ENCODE data around the gene PRDM2. TPM values are rescaled to one million over a fixed set of nuclear protein-coding genes. Genes with fewer than 3 reads are reported as not detected.

The PRDM2 gene
- polyA plus RNA-seq, 1 of the 3 experiments (the other 2 are of a cell fraction): 7.2 TPM

DNA sequence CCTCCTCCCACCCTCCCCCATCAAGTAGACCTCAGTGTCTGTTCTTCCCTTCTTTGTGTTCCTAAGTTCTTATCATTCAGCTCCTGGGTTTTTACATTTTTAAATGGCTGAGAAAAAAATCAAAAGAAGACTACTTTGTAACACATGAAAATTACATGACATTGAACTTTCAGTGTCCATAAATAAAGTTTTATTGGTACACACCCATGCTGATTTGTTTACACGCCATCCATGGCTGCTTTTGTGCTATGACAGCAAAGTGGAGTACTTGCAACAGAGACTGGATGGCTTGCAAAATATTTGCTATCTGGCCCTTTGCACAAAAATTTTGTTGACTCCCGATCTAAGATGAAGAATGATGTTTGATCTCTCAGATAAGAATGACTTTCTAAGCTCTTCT is 171.4 kb downstream of the PRDM2 start:
- no peaks in the 10 kb centered on the region for H3K4me1 ChIP-seq (ENCODE audit: control insufficient read depth in 1 of 2, insufficient read depth in 2 of 2, low read depth in 1 of 2, low read length in 1 of 2)
- H4K20me1 ChIP-seq (ENCODE audit: insufficient read depth): no peaks in the 10 kb centered on the region
- TF ChIP-seq CHD2 (IDR thresholded peaks at IDR 0.05; ENCODE audit: low read length, partially characterized antibody) (no peak), NRF1 (IDR thresholded peaks at IDR 0.05; ENCODE audit: low read depth, low read length) (no peak), RXRA (IDR thresholded peaks at IDR 0.05; ENCODE audit: borderline replicate concordance, low read depth) (no peak), TEAD4 (IDR thresholded peaks at IDR 0.05; ENCODE audit: borderline replicate concordance, insufficient read depth) (no peak), GABPA (IDR thresholded peaks at IDR 0.05; ENCODE audit: low read depth) (no peak), MXI1 (IDR thresholded peaks at IDR 0.05; ENCODE audit: low read depth, low read length) (no peak), NFIC (IDR thresholded peaks at IDR 0.05; ENCODE audit: borderline replicate concordance) (no peak), YY1 (IDR thresholded peaks at IDR 0.05; ENCODE audit: low read depth) (no peak), MEF2A (IDR thresholded peaks at IDR 0.05; ENCODE audit: borderline replicate concordance, low read depth) (no peak), EZH2phosphoT487 (IDR thresholded peaks at IDR 0.05; ENCODE audit: borderline replicate concordance, low read depth) (no peak)
- TF ChIP-seq, protein P1, sequence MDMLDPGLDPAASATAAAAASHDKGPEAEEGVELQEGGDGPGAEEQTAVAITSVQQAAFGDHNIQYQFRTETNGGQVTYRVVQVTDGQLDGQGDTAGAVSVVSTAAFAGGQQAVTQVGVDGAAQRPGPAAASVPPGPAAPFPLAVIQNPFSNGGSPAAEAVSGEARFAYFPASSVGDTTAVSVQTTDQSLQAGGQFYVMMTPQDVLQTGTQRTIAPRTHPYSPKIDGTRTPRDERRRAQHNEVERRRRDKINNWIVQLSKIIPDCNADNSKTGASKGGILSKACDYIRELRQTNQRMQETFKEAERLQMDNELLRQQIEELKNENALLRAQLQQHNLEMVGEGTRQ (IDR thresholded peaks at IDR 0.05; ENCODE audit: borderline replicate concordance, low read depth, low read length): no peak
- TF ChIP-seq, protein P2, sequence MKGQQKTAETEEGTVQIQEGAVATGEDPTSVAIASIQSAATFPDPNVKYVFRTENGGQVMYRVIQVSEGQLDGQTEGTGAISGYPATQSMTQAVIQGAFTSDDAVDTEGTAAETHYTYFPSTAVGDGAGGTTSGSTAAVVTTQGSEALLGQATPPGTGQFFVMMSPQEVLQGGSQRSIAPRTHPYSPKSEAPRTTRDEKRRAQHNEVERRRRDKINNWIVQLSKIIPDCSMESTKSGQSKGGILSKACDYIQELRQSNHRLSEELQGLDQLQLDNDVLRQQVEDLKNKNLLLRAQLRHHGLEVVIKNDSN (IDR thresholded peaks at IDR 0.05; ENCODE audit: borderline replicate concordance, low read depth): no peak
- TF ChIP-seq, protein P3, sequence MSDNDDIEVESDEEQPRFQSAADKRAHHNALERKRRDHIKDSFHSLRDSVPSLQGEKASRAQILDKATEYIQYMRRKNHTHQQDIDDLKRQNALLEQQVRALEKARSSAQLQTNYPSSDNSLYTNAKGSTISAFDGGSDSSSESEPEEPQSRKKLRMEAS (IDR thresholded peaks at IDR 0.05; ENCODE audit: low read depth): no peak
- TF ChIP-seq, protein P4, sequence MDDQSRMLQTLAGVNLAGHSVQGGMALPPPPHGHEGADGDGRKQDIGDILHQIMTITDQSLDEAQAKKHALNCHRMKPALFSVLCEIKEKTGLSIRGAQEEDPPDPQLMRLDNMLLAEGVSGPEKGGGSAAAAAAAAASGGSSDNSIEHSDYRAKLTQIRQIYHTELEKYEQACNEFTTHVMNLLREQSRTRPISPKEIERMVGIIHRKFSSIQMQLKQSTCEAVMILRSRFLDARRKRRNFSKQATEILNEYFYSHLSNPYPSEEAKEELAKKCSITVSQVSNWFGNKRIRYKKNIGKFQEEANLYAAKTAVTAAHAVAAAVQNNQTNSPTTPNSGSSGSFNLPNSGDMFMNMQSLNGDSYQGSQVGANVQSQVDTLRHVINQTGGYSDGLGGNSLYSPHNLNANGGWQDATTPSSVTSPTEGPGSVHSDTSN (IDR thresholded peaks at IDR 0.05): no peak
- H3K9ac ChIP-seq: no peak overlapping the region
- no peaks in the 10 kb centered on the region for H3K9me2 ChIP-seq
- no peak overlapping the region for H2AFZ ChIP-seq (ENCODE audit: low read depth)
- ChIA-PET POLR2A (no interaction called here), CTCF (interaction anchor here (0.7 to 1.3 kb wide), 3 partner anchors 10 to 207 kb away, joined by 3 read pairs; no protein-coding TSS in a partner anchor)
- no peak overlapping the region for H3K4me2 ChIP-seq
- no peak for DNase-seq
- H3K79me2 ChIP-seq (ENCODE audit: insufficient read depth): no peaks in the 10 kb centered on the region
- H3K9me3 ChIP-seq: no peaks in the 10 kb centered on the region
- 0% methylated on average over 2 of the region's 2 CpGs for WGBS (ENCODE audit: low lambda C conversion rate)
- no peaks in the 10 kb centered on the region for H3K27me3 ChIP-seq (ENCODE audit: insufficient read depth)
- H3K36me3 ChIP-seq (replicated peaks in 1 of 2; ENCODE audit: control insufficient read depth in 1 of 2, insufficient read depth in 2 of 2, low read length in 1 of 2): no peaks in the 10 kb centered on the region
- no peak overlapping the region for H3K27ac ChIP-seq (ENCODE audit: low read depth in 2 of 2, low read length in 1 of 2)
- H3K4me3 ChIP-seq (ENCODE audit: low read depth in 2 of 2, low read length in 1 of 2): no peak overlapping the region
- no peaks in the 10 kb centered on the region for H3F3A ChIP-seq (replicated peaks; ENCODE audit: insufficient read depth)

DNA sequence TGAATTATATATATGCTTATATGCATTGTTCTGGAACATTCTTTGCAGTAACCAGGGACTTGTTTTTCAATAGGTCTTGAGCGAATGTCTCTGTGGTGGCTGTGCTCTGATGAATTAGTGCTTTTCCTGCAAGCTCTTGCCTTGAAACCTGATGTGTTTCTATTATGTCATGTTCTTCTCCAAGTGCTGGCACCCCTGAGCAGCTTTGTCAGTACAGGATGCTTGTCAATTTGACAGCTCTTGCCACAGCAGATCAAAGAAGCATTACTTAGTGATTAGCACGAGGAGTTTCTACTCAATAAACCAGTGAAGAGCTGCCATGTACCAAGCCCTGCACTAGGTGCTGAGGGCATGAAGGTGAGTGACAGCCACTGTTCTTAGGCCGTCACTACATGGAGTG is 171.9 kb downstream of the PRDM2 start:
- Histone ChIP-seq H3K36me3 (replicated peaks in 1 of 2; ENCODE audit: control insufficient read depth in 1 of 2, insufficient read depth in 2 of 2, low read length in 1 of 2) (no peaks in the 10 kb centered on the region), H3K4me1 (ENCODE audit: control insufficient read depth in 1 of 2, insufficient read depth in 2 of 2, low read depth in 1 of 2, low read length in 1 of 2) (no peaks in the 10 kb centered on the region), H3F3A (replicated peaks; ENCODE audit: insufficient read depth) (no peaks in the 10 kb centered on the region), H3K79me2 (ENCODE audit: insufficient read depth) (no peaks in the 10 kb centered on the region), H3K9me3 (no peaks in the 10 kb centered on the region), H4K20me1 (ENCODE audit: insufficient read depth) (no peaks in the 10 kb centered on the region), H3K9me2 (no peaks in the 10 kb centered on the region), H3K4me3 (ENCODE audit: low read depth in 2 of 2, low read length in 1 of 2) (no peak overlapping the region), H3K27me3 (ENCODE audit: insufficient read depth) (no peaks in the 10 kb centered on the region), H3K4me2 (no peak overlapping the region), H3K9ac (no peak overlapping the region), H2AFZ (ENCODE audit: low read depth) (no peak overlapping the region), H3K27ac (ENCODE audit: low read depth in 2 of 2, low read length in 1 of 2) (no peak overlapping the region)
- DNase-seq: no peak
- 3% methylated on average over 3 of the region's 3 CpGs for WGBS (ENCODE audit: low lambda C conversion rate)
- ChIA-PET POLR2A (no interaction called here), CTCF (interaction anchor here (0.7 to 1.3 kb wide), 3 partner anchors 11 to 207 kb away, joined by 3 read pairs; no protein-coding TSS in a partner anchor)
- TF ChIP-seq SIN3A (IDR thresholded peaks at IDR 0.05; ENCODE audit: borderline replicate concordance, low read depth, low read length) (no peak), TCF12 (IDR thresholded peaks at IDR 0.05) (no peak), MXI1 (IDR thresholded peaks at IDR 0.05; ENCODE audit: low read depth, low read length) (no peak), TEAD4 (IDR thresholded peaks at IDR 0.05; ENCODE audit: borderline replicate concordance, insufficient read depth) (no peak), ELF1 (IDR thresholded peaks at IDR 0.05) (no peak), POLR2AphosphoS5 (IDR thresholded peaks at IDR 0.05; ENCODE audit: low read depth, low read length) (no peak), MEF2A (IDR thresholded peaks at IDR 0.05; ENCODE audit: borderline replicate concordance, low read depth) (no peak), GATA2 (CRISPR knock-in tag; IDR thresholded peaks at IDR 0.05) (no peak)
- TF ChIP-seq, protein P5, sequence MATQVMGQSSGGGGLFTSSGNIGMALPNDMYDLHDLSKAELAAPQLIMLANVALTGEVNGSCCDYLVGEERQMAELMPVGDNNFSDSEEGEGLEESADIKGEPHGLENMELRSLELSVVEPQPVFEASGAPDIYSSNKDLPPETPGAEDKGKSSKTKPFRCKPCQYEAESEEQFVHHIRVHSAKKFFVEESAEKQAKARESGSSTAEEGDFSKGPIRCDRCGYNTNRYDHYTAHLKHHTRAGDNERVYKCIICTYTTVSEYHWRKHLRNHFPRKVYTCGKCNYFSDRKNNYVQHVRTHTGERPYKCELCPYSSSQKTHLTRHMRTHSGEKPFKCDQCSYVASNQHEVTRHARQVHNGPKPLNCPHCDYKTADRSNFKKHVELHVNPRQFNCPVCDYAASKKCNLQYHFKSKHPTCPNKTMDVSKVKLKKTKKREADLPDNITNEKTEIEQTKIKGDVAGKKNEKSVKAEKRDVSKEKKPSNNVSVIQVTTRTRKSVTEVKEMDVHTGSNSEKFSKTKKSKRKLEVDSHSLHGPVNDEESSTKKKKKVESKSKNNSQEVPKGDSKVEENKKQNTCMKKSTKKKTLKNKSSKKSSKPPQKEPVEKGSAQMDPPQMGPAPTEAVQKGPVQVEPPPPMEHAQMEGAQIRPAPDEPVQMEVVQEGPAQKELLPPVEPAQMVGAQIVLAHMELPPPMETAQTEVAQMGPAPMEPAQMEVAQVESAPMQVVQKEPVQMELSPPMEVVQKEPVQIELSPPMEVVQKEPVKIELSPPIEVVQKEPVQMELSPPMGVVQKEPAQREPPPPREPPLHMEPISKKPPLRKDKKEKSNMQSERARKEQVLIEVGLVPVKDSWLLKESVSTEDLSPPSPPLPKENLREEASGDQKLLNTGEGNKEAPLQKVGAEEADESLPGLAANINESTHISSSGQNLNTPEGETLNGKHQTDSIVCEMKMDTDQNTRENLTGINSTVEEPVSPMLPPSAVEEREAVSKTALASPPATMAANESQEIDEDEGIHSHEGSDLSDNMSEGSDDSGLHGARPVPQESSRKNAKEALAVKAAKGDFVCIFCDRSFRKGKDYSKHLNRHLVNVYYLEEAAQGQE (IDR thresholded peaks at IDR 0.05; ENCODE audit: low read depth, low read length): no peak
